HEK293 (cell line): Measurements from ENCODE around the gene OAT.

Experiments used
- CTCF ChIA-PET: fragments of 350-600 bp; formaldehyde crosslinking; extraction: SDS; loops from one replicate; lab custom pipeline; 2021; ENCODE audit warnings: antibody characterized with exemption; lab: Yijun Ruan, JAX
- POLR2A ChIA-PET: fragments of 300-600 bp; formaldehyde crosslinking; extraction: SDS; loops from one replicate; lab custom pipeline; 2020; ENCODE audit warnings: antibody characterized with exemption, inconsistent platforms; lab: Yijun Ruan, JAX
- H3K27ac ChIP-seq: fragments of 200-500 bp; sonication (Bioruptor generic); 2 replicates; pipeline ENCODE4 v1.5.1; 2014; ENCODE audit warnings: low read depth, low read length, control low read depth, inconsistent platforms; ENCODE audit errors: extremely low read depth
- H3K36me3 ChIP-seq, 2 experiments: fragments of 200-500 bp in 1 of 2; sonication (Bioruptor generic) in 1 of 2; 1 replicate in 1 of 2; 2 replicates in 1 of 2; pipeline ENCODE4 v1.5.1; 2014 to 2017; ENCODE audit warnings: inconsistent platforms in 2 of 2, low read length in 2 of 2; ENCODE audit not compliant: control insufficient read depth in 2 of 2, insufficient read depth in 1 of 2
- H3K4me1 ChIP-seq: fragments of 200-500 bp; sonication (Bioruptor generic); 2 replicates; pipeline ENCODE4 v1.5.1; 2014; ENCODE audit warnings: mild to moderate bottlenecking, low read length, inconsistent platforms; ENCODE audit not compliant: control insufficient read depth, insufficient read depth
- H3K4me3 ChIP-seq: 2 replicates; pipeline ENCODE4 v1.5.1; 2011; ENCODE audit warnings: low read depth, mild to moderate bottlenecking, control low read depth, low read length, moderate library complexity
- H3K9me3 ChIP-seq: fragments of 200-500 bp; sonication (Bioruptor generic); 2 replicates; pipeline ENCODE4 v1.5.1; 2014; ENCODE audit warnings: low read depth, low read length, inconsistent platforms; ENCODE audit not compliant: control insufficient read depth, insufficient read depth
- GLI2 ChIP-seq: fragments of 450-650 bp; formaldehyde crosslinking; IDR thresholded peaks from 2 replicates; pipeline ENCODE4; 2017; ENCODE audit warnings: missing biosample characterization, missing genetic modification characterization, low read depth, borderline replicate concordance
- PRDM4 ChIP-seq: fragments of 450-650 bp; formaldehyde crosslinking; IDR thresholded peaks from 2 replicates; pipeline ENCODE4 v1.5.1; 2017; ENCODE audit warnings: missing biosample characterization, missing genetic modification characterization
- TRIM28 ChIP-seq: IDR thresholded peaks from 2 replicates; pipeline ENCODE4 v1.6.1; 2011; ENCODE audit warnings: low read length, control low read depth, borderline replicate concordance
- WT1 ChIP-seq: fragments of 450-650 bp; formaldehyde crosslinking; IDR thresholded peaks from 2 replicates; pipeline ENCODE4 v1.5.1; 2016; ENCODE audit warnings: missing biosample characterization, missing genetic modification characterization
- ZBTB6 ChIP-seq: fragments of 450-650 bp; formaldehyde crosslinking; IDR thresholded peaks from 2 replicates; pipeline ENCODE4 v1.5.1; 2017; ENCODE audit warnings: missing biosample characterization, missing genetic modification characterization
- ZBTB7A ChIP-seq: fragments of 450-650 bp; formaldehyde crosslinking; IDR thresholded peaks from 2 replicates; pipeline ENCODE4 v1.5.1; 2016; ENCODE audit warnings: low read depth, missing biosample characterization, missing genetic modification characterization
- ZNF302 ChIP-seq: fragments of 450-650 bp; formaldehyde crosslinking; IDR thresholded peaks from 2 replicates; pipeline ENCODE4 v1.5.1; 2016; ENCODE audit warnings: missing biosample characterization, missing genetic modification characterization, low read depth
- ZNF335 ChIP-seq: fragments of 450-650 bp; formaldehyde crosslinking; conservative IDR thresholded peaks from 2 replicates; pipeline ENCODE4 v1.5.1; 2016; ENCODE audit warnings: missing biosample characterization, missing genetic modification characterization
- ZNF391 ChIP-seq: fragments of 450-650 bp; formaldehyde crosslinking; IDR thresholded peaks from 2 replicates; pipeline ENCODE4 v1.5.1; 2016; ENCODE audit warnings: low read depth, missing biosample characterization, missing genetic modification characterization, borderline replicate concordance
- ZNF558 ChIP-seq: fragments of 450-650 bp; formaldehyde crosslinking; IDR thresholded peaks from 2 replicates; pipeline ENCODE4 v1.5.1; 2016; ENCODE audit warnings: missing biosample characterization, missing genetic modification characterization
- ZNF561 ChIP-seq: fragments of 450-650 bp; IDR thresholded peaks from 2 replicates; pipeline ENCODE4 v1.5.1; 2018; ENCODE audit warnings: missing biosample characterization, missing genetic modification characterization, borderline replicate concordance
- ZNF571 ChIP-seq: fragments of 450-650 bp; formaldehyde crosslinking; IDR thresholded peaks from 2 replicates; pipeline ENCODE4 v1.5.0; 2017; ENCODE audit warnings: missing biosample characterization, missing genetic modification characterization
- ZNF677 ChIP-seq: fragments of 450-650 bp; IDR thresholded peaks from 2 replicates; pipeline ENCODE4 v1.5.0; 2018; ENCODE audit warnings: missing biosample characterization, mild to moderate bottlenecking, missing genetic modification characterization, moderate library complexity
- ZSCAN30 ChIP-seq: fragments of 450-650 bp; IDR thresholded peaks from 2 replicates; pipeline ENCODE4 v1.5.1; 2018; ENCODE audit warnings: missing biosample characterization, mild to moderate bottlenecking, missing genetic modification characterization, moderate library complexity
- TF ChIP-seq, protein P1 (sequence below): fragments of 450-650 bp; formaldehyde crosslinking; conservative IDR thresholded peaks from 2 replicates; pipeline ENCODE4 v1.5.1; 2016; ENCODE audit warnings: low read depth, missing biosample characterization, missing genetic modification characterization
- TF ChIP-seq, protein P2 (sequence below): sonication (generic); formaldehyde crosslinking; IDR thresholded peaks from 2 replicates; pipeline ENCODE4 v1.8.1; 2022; ENCODE audit warnings: mild to moderate bottlenecking, moderate library complexity, missing genetic modification reagents
- TF ChIP-seq, protein P3 (sequence below): fragments of 450-650 bp; formaldehyde crosslinking; IDR thresholded peaks from 2 replicates; pipeline ENCODE4 v1.5.1; 2016; ENCODE audit warnings: missing biosample characterization, missing genetic modification characterization
- TF ChIP-seq, protein P4 (sequence below): fragments of 450-650 bp; formaldehyde crosslinking; IDR thresholded peaks from 2 replicates; pipeline ENCODE4 v1.5.1; 2016; ENCODE audit warnings: missing biosample characterization, missing genetic modification characterization

Gene OAT

DNA sequence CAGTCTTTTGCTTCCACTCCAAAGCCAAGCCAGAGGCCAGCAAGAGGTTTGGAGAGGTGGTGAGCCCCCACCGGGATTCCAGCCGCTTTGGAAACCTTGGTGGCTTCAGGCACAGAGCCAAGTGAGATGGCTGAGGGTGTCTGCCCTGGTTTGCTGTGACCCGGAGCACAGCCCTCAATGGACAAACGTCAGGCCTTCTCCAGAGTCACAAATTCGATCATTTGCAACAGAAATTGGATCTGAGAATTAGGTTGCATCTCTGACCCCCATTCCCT is 32.0 kb upstream of the OAT start (continued):
- TF ChIP-seq, protein P1, sequence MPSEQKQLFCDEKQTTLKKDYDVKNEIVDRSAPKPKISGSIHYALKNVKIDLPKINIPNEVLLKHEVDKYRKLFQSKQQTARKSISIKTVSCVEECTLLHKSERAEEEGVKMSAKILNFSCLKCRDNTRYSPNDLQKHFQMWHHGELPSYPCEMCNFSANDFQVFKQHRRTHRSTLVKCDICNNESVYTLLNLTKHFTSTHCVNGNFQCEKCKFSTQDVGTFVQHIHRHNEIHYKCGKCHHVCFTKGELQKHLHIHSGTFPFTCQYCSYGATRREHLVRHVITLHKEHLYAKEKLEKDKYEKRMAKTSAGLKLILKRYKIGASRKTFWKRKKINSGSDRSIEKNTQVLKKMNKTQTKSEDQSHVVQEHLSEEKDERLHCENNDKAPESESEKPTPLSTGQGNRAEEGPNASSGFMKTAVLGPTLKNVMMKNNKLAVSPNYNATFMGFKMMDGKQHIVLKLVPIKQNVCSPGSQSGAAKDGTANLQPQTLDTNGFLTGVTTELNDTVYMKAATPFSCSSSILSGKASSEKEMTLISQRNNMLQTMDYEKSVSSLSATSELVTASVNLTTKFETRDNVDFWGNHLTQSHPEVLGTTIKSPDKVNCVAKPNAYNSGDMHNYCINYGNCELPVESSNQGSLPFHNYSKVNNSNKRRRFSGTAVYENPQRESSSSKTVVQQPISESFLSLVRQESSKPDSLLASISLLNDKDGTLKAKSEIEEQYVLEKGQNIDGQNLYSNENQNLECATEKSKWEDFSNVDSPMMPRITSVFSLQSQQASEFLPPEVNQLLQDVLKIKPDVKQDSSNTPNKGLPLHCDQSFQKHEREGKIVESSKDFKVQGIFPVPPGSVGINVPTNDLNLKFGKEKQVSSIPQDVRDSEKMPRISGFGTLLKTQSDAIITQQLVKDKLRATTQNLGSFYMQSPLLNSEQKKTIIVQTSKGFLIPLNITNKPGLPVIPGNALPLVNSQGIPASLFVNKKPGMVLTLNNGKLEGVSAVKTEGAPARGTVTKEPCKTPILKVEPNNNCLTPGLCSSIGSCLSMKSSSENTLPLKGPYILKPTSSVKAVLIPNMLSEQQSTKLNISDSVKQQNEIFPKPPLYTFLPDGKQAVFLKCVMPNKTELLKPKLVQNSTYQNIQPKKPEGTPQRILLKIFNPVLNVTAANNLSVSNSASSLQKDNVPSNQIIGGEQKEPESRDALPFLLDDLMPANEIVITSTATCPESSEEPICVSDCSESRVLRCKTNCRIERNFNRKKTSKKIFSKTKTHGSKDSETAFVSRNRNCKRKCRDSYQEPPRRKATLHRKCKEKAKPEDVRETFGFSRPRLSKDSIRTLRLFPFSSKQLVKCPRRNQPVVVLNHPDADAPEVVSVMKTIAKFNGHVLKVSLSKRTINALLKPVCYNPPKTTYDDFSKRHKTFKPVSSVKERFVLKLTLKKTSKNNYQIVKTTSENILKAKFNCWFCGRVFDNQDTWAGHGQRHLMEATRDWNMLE (tag by site-specific recombination) = no peak
- TF ChIP-seq ZNF558 (tag by site-specific recombination) (no peak), TRIM28 (no peak), ZNF571 (tag by site-specific recombination) (no peak), ZBTB6 (tag by site-specific recombination) (no peak)
- TF ChIP-seq, protein P2, sequence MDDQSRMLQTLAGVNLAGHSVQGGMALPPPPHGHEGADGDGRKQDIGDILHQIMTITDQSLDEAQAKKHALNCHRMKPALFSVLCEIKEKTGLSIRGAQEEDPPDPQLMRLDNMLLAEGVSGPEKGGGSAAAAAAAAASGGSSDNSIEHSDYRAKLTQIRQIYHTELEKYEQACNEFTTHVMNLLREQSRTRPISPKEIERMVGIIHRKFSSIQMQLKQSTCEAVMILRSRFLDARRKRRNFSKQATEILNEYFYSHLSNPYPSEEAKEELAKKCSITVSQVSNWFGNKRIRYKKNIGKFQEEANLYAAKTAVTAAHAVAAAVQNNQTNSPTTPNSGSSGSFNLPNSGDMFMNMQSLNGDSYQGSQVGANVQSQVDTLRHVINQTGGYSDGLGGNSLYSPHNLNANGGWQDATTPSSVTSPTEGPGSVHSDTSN (CRISPR knock-in tag) = no peak

- peak within 1 kb of the TSS; percentile 9; the same call in 1 of the 2 replicates for H3K27ac ChIP-seq
- peaks cover 5% of the 10 kb centered on the region; the same call in 1 of the 2 replicates for H3K4me1 ChIP-seq
- H3K4me3 ChIP-seq = peak within 1 kb of the TSS; percentile 36
- CTCF ChIA-PET = interaction anchor here (0.6 kb wide), 1 partner anchor 33 kb away, joined by 3 read pairs; no protein-coding TSS in a partner anchor
- POLR2A ChIA-PET = interaction anchor here (1.2 to 2.5 kb wide), 5 partner anchors 10 to 31 kb away, joined by 3 to 17 read pairs (median 6); partner anchors contain the start of genes LHPP and OAT
- H3K9me3 ChIP-seq = no peaks in the 10 kb centered on the region
- H3K36me3 ChIP-seq = no peaks in the 10 kb centered on the region
- TF ChIP-seq ZNF561 (tag by site-specific recombination) (no peak), WT1 (tag by site-specific recombination) (no peak), ZNF302 (no peak), GLI2 (tag by site-specific recombination) (no peak), ZNF391 (no peak), ZBTB7A (tag by site-specific recombination) (no peak), ZNF677 (tag by site-specific recombination) (no peak), ZSCAN30 (tag by site-specific recombination) (0 out of 2 replicates have a peak, but pooled peaks have one; percentile 4), ZNF335 (tag by site-specific recombination) (peak; percentile 31), PRDM4 (tag by site-specific recombination) (no peak)
- TF ChIP-seq, protein P3, sequence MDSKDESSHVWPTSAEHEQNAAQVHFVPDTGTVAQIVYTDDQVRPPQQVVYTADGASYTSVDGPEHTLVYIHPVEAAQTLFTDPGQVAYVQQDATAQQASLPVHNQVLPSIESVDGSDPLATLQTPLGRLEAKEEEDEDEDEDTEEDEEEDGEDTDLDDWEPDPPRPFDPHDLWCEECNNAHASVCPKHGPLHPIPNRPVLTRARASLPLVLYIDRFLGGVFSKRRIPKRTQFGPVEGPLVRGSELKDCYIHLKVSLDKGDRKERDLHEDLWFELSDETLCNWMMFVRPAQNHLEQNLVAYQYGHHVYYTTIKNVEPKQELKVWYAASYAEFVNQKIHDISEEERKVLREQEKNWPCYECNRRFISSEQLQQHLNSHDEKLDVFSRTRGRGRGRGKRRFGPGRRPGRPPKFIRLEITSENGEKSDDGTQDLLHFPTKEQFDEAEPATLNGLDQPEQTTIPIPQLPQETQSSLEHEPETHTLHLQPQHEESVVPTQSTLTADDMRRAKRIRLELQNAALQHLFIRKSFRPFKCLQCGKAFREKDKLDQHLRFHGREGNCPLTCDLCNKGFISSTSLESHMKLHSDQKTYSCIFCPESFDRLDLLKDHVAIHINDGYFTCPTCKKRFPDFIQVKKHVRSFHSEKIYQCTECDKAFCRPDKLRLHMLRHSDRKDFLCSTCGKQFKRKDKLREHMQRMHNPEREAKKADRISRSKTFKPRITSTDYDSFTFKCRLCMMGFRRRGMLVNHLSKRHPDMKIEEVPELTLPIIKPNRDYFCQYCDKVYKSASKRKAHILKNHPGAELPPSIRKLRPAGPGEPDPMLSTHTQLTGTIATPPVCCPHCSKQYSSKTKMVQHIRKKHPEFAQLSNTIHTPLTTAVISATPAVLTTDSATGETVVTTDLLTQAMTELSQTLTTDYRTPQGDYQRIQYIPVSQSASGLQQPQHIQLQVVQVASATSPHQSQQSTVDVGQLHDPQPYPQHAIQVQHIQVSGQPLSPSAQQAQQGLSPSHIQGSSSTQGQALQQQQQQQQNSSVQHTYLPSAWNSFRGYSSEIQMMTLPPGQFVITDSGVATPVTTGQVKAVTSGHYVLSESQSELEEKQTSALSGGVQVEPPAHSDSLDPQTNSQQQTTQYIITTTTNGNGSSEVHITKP (tag by site-specific recombination) = 0 out of 2 replicates have a peak, but pooled peaks have one; percentile 22
- TF ChIP-seq, protein P4, sequence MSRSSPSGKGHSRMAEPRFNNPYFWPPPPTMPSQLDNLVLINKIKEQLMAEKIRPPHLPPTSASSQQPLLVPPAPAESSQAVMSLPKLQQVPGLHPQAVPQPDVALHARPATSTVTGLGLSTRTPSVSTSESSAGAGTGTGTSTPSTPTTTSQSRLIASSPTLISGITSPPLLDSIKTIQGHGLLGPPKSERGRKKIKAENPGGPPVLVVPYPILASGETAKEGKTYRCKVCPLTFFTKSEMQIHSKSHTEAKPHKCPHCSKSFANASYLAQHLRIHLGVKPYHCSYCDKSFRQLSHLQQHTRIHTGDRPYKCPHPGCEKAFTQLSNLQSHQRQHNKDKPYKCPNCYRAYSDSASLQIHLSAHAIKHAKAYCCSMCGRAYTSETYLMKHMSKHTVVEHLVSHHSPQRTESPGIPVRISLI (tag by site-specific recombination) = no peak
Observed at GRCh38 chr10:124450012-124450782, 31.5 kb upstream of the OAT start, which contains the start of gene NKX1-2. Gene NKX1-2 (minus strand): TSS chr10:124450035. CDS start chr10:124449943, 92 bp downstream.
